Breast epithelium (tissue), 3 donors: ENCODE measurements around the gene RABGAP1L.

Experiments
- POLR2A ChIP-seq: fragments of 450-650 bp; IDR thresholded peaks from one replicate; pipeline ENCODE4 v1.6.1; 2016; ENCODE audit warnings: antibody characterized with exemption, mild to moderate bottlenecking, moderate library complexity
- POLR2AphosphoS5 ChIP-seq, 3 donors: sonication (generic); formaldehyde crosslinking; IDR thresholded peaks; one replicate each; pipeline ENCODE4 v1.6.1; 2017; ENCODE audit warnings: antibody characterized with exemption in 3 of 3
- TF ChIP-seq, protein P1 (sequence below), 3 donors: fragments of 450-650 bp; IDR thresholded peaks; one replicate each; pipeline ENCODE4 v1.5.1; 2016 to 2017; ENCODE audit warnings: antibody characterized with exemption in 3 of 3, mild to moderate bottlenecking in 3 of 3, moderate library complexity in 3 of 3

DNA sequence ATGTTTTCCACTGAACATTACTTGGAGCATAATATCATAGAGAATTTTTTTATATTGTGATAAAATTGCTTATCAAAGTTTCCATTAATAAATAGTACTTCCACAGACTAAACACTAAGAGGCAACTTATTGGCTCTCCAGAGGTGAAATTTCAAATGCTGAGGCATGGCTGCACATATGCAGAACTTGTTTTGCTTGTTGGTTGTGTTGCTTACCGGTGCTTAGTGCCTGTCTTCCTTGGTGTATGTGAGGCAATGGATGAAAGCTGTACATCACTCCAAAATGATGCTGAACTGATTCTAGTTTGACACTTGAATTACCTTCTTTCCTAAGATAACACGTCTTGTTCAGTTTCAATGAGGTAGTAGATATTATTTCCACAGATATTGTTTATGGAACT is 258.6 kb downstream of the RABGAP1L start:
- TF ChIP-seq POLR2A = no peak
- TF ChIP-seq, protein P1, sequence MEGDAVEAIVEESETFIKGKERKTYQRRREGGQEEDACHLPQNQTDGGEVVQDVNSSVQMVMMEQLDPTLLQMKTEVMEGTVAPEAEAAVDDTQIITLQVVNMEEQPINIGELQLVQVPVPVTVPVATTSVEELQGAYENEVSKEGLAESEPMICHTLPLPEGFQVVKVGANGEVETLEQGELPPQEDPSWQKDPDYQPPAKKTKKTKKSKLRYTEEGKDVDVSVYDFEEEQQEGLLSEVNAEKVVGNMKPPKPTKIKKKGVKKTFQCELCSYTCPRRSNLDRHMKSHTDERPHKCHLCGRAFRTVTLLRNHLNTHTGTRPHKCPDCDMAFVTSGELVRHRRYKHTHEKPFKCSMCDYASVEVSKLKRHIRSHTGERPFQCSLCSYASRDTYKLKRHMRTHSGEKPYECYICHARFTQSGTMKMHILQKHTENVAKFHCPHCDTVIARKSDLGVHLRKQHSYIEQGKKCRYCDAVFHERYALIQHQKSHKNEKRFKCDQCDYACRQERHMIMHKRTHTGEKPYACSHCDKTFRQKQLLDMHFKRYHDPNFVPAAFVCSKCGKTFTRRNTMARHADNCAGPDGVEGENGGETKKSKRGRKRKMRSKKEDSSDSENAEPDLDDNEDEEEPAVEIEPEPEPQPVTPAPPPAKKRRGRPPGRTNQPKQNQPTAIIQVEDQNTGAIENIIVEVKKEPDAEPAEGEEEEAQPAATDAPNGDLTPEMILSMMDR (IDR thresholded peaks at IDR 0.05) = no peak
- no peak for TF ChIP-seq POLR2AphosphoS5 (IDR thresholded peaks at IDR 0.05)
